Stimulated activated CD8-positive, alpha-beta memory T cell treated with anti-CD3 and anti-CD28 coated beads, Interleukin-12 subunit alpha, Interleukin-12 subunit beta, amount 100 ng/mL, for 4 hours (primary cell): ENCODE measurements around the gene TIGD3.

Source experiments
- DNase-seq: peaks from one replicate; pipeline ENCODE4 v3.0.0-alpha.2; 2020; ENCODE audit warnings: low read depth

The TIGD3 gene

GRCh38 chr11:65390099-65390941, 35.8 kb downstream of the TIGD3 start:
- DNase-seq = no peak

- no peak for DNase-seq
These were observed 36.4 kb downstream of the TIGD3 start for GRCh38 chr11:65390996-65391395.

GRCh38 chr11:65392186-65392829, 37.8 kb downstream of the TIGD3 start:
- DNase-seq = no peak

GRCh38 chr11:65392899-65393298, 38.3 kb downstream of the TIGD3 start:
- DNase-seq = no peak

GRCh38 chr11:65393513-65394079, 39.0 kb downstream of the TIGD3 start:
- no peak for DNase-seq

GRCh38 chr11:65394125-65394536, 39.6 kb downstream of the TIGD3 start:
- no peak for DNase-seq

- DNase-seq = no peak
These were observed 41.5 kb downstream of the TIGD3 start for GRCh38 chr11:65395961-65396530.

GRCh38 chr11:65396769-65397745, 42.5 kb downstream of the TIGD3 start:
- DNase-seq = no peak

GRCh38 chr11:65398362-65398910, 43.9 kb downstream of the TIGD3 start:
- DNase-seq = no peak

GRCh38 chr11:65399249-65399648, 44.7 kb downstream of the TIGD3 start:
- no peak for DNase-seq

GRCh38 chr11:65399845-65400244, 45.3 kb downstream of the TIGD3 start:
- DNase-seq = no peak

- no peak for DNase-seq
These were observed 45.9 kb downstream of the TIGD3 start for GRCh38 chr11:65400307-65401072.

- DNase-seq = no peak
These were observed 46.7 kb downstream of the TIGD3 start for GRCh38 chr11:65401073-65401802.

GRCh38 chr11:65401803-65402248, 47.3 kb downstream of the TIGD3 start:
- DNase-seq = no peak

GRCh38 chr11:65402790-65403189, 48.2 kb downstream of the TIGD3 start:
- DNase-seq = no peak

GRCh38 chr11:65403607-65404121, 49.1 kb downstream of the TIGD3 start:
- DNase-seq = no peak

- DNase-seq = no peak
These were observed 49.7 kb downstream of the TIGD3 start for GRCh38 chr11:65404210-65404609.

- DNase-seq = no peak
These were observed 50.2 kb downstream of the TIGD3 start for GRCh38 chr11:65404638-65405339.
